ENCODE results near the gene HNRNPH1. TPM values are rescaled to one million over a fixed set of nuclear protein-coding genes. Genes with fewer than 3 reads are reported as not detected.

Gene HNRNPH1
- total RNA-seq, 1 experiment from 2014 or later, result 865 TPM

- ATAC-seq (no peak), DNase-seq (ENCODE audit: low spot score) (no peak)
- Mint-ChIP-seq H3K27ac (peak overlapping the region; percentile 88), H3K9me3 (no peaks in the 10 kb centered on the region), H3K36me3 (peaks cover 88% of the 10 kb centered on the region), H3K4me1 (peaks cover 42% of the 10 kb centered on the region), H3K4me3 (peak overlapping the region; percentile 90), H3K27me3 (ENCODE audit: low read depth) (no peaks in the 10 kb centered on the region)
- ChIA-PET POLR2A (no interaction called here), CTCF (interaction anchor here (0.5 kb wide), 1 partner anchor 14 kb away, joined by 4 read pairs; no protein-coding TSS in a partner anchor)
- TF ChIP-seq RORB (CRISPR knock-in tag; IDR thresholded peaks at IDR 0.05) (no peak), JUN (CRISPR knock-in tag; IDR thresholded peaks at IDR 0.05) (no peak), OVOL2 (CRISPR knock-in tag; IDR thresholded peaks at IDR 0.05; ENCODE audit: borderline replicate concordance) (no peak)
These were observed 4.4 kb downstream of the HNRNPH1 start for GRCh38 chr5:179618923-179619554.

- peak overlapping the region; percentile 47 for H3K27ac Mint-ChIP-seq
- no peak for ATAC-seq
- H3K9me3 Mint-ChIP-seq, result no peaks in the 10 kb centered on the region
- no peak for DNase-seq (ENCODE audit: low spot score)
- ChIA-PET CTCF (interaction anchor here (0.6 kb wide), 1 partner anchor 1557 kb away, joined by 3 read pairs; no protein-coding TSS in a partner anchor), POLR2A (no interaction called here)
- no peaks in the 10 kb centered on the region for H3K27me3 Mint-ChIP-seq (ENCODE audit: low read depth)
- peaks cover 94% of the 10 kb centered on the region for H3K36me3 Mint-ChIP-seq
- TF ChIP-seq IRF1 (CRISPR knock-in tag; IDR thresholded peaks at IDR 0.05) (no peak), ATF1 (CRISPR knock-in tag; IDR thresholded peaks at IDR 0.05) (no peak), GTF2I (CRISPR knock-in tag; conservative IDR thresholded peaks at IDR 0.05) (no peak), RORB (CRISPR knock-in tag; IDR thresholded peaks at IDR 0.05) (no peak), PREB (CRISPR knock-in tag; IDR thresholded peaks at IDR 0.05; ENCODE audit: borderline replicate concordance) (no peak), SP1 (CRISPR knock-in tag; conservative IDR thresholded peaks at IDR 0.05) (no peak), GABPB1 (CRISPR knock-in tag; IDR thresholded peaks at IDR 0.05) (no peak), FOXP1 (CRISPR knock-in tag; IDR thresholded peaks at IDR 0.05; ENCODE audit: borderline replicate concordance) (no peak)
- peaks cover 41% of the 10 kb centered on the region for H3K4me1 Mint-ChIP-seq
- H3K4me3 Mint-ChIP-seq, result no peak overlapping the region
These were observed 5.5 kb downstream of the HNRNPH1 start for GRCh38 chr5:179617930-179618329.

GRCh38 chr5:179616002-179616594 lies 7.4 kb downstream of the HNRNPH1 start:
- TF ChIP-seq ZNF219 (CRISPR knock-in tag; IDR thresholded peaks at IDR 0.05; ENCODE audit: borderline replicate concordance) (no peak), ZNF671 (CRISPR knock-in tag; IDR thresholded peaks at IDR 0.05) (peak; percentile 37; the same call in 1 of the 2 replicates), AR (CRISPR knock-in tag; IDR thresholded peaks at IDR 0.05) (0 out of 2 replicates have a peak, but pooled peaks have one; percentile 31)
- peak overlapping the region; percentile 77 for H3K27ac Mint-ChIP-seq
- peaks cover 92% of the 10 kb centered on the region for H3K36me3 Mint-ChIP-seq
- H3K4me1 Mint-ChIP-seq, result peaks cover 36% of the 10 kb centered on the region
- DNase-seq (ENCODE audit: low spot score) (no peak), ATAC-seq (no peak)
- no peak overlapping the region for H3K4me3 Mint-ChIP-seq
- ChIA-PET CTCF (no interaction called here), POLR2A (interaction anchor here (0.6 kb wide), 1 partner anchor 473 kb away, joined by 4 read pairs; no protein-coding TSS in a partner anchor)
- no peaks in the 10 kb centered on the region for H3K9me3 Mint-ChIP-seq
- no peaks in the 10 kb centered on the region for H3K27me3 Mint-ChIP-seq (ENCODE audit: low read depth)

GRCh38 chr5:179615203-179615602 lies 8.3 kb downstream of the HNRNPH1 start:
- H3K27me3 Mint-ChIP-seq (ENCODE audit: low read depth), result no peaks in the 10 kb centered on the region
- CTCF ChIA-PET, result interaction anchor here (2.1 kb wide), 1 partner anchor 8 kb away, joined by 8 read pairs; the partner anchor contains the start of gene HNRNPH1
- no peak for ATAC-seq
- POLR2A ChIA-PET, result no interaction called here
- peaks cover 92% of the 10 kb centered on the region for H3K36me3 Mint-ChIP-seq
- H3K9me3 Mint-ChIP-seq, result no peaks in the 10 kb centered on the region
- H3K27ac Mint-ChIP-seq, result no peak overlapping the region
- H3K4me1 Mint-ChIP-seq, result peaks cover 27% of the 10 kb centered on the region
- H3K4me3 Mint-ChIP-seq, result no peak overlapping the region
- no peak for DNase-seq (ENCODE audit: low spot score)
- TF ChIP-seq ZNF671 (CRISPR knock-in tag; IDR thresholded peaks at IDR 0.05) (no peak), MAX (CRISPR knock-in tag; IDR thresholded peaks at IDR 0.05) (no peak), CDX4 (CRISPR knock-in tag; IDR thresholded peaks at IDR 0.05; ENCODE audit: borderline replicate concordance) (no peak), GABPB1 (CRISPR knock-in tag; IDR thresholded peaks at IDR 0.05) (no peak), ARID4B (CRISPR knock-in tag; IDR thresholded peaks at IDR 0.05; ENCODE audit: borderline replicate concordance) (no peak)
